Cardiac fibroblast (primary cell): ENCODE results near the gene BBX.

Experiments used
- DNase-seq, 2 donors: peaks; one replicate each; pipeline versions ENCODE4 v3.0.0 to v3.0.0-alpha.2; 2010; ENCODE audit warnings: low read depth in 2 of 2
- H3K4me3 ChIP-seq, 2 donors: replicated peaks in 1 of 2; 1 replicate in 1 of 2; 2 replicates in 1 of 2; pipeline ENCODE4 v1.5.1; 2011; ENCODE audit warnings: low read depth in 2 of 2, low read length in 2 of 2, mild to moderate bottlenecking in 2 of 2, moderate library complexity in 1 of 2
- TF ChIP-seq, protein P1 (sequence below): IDR thresholded peaks from one replicate; pipeline ENCODE4 v1.5.1; 2011; ENCODE audit warnings: low read depth, mild to moderate bottlenecking, low read length, inconsistent platforms

The BBX gene

DNA sequence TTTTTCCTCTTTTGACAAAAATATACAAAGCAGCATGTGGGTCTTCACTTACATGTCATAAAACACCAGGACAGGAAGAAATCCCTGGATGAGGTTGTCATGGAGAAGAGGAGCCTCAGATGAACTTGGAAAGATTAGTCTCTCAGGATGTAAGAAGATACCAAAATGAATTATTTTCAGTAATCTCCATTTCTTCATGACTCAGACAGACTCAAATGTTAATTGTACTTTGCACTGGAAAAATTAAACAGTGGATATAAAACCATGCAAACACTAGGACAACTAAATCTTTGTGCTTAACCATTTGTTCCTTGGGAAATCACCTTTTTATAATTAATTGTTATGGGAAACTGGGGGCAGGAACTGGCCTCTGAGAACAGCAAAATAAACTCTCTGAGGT, 331.1 kb downstream of the BBX start:
- H3K4me3 ChIP-seq, result no peak overlapping the region
- TF ChIP-seq, protein P1, sequence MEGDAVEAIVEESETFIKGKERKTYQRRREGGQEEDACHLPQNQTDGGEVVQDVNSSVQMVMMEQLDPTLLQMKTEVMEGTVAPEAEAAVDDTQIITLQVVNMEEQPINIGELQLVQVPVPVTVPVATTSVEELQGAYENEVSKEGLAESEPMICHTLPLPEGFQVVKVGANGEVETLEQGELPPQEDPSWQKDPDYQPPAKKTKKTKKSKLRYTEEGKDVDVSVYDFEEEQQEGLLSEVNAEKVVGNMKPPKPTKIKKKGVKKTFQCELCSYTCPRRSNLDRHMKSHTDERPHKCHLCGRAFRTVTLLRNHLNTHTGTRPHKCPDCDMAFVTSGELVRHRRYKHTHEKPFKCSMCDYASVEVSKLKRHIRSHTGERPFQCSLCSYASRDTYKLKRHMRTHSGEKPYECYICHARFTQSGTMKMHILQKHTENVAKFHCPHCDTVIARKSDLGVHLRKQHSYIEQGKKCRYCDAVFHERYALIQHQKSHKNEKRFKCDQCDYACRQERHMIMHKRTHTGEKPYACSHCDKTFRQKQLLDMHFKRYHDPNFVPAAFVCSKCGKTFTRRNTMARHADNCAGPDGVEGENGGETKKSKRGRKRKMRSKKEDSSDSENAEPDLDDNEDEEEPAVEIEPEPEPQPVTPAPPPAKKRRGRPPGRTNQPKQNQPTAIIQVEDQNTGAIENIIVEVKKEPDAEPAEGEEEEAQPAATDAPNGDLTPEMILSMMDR, result no peak
- no peak for DNase-seq

DNA sequence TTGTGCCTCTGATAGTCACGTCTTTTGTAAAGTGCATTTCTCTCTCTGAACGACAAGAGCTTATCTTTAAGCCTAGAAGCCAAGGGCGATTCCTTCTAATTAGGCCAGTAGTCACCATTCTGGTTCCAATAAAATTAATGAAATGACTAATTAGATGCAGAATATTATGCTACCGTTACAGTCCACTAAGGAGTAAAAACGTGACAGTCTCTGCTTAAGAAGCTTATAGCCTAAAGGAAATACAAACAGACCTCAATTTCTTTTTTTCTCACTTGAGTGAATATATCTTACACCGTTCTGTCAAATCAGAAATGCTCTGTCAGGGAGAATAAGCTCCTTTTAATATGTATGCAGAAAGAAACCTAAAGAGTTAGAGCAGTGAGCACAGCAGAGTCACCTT, 332.0 kb downstream of the BBX start:
- H3K4me3 ChIP-seq, result no peak overlapping the region
- TF ChIP-seq, protein P1, result no peak
- no peak for DNase-seq

DNA sequence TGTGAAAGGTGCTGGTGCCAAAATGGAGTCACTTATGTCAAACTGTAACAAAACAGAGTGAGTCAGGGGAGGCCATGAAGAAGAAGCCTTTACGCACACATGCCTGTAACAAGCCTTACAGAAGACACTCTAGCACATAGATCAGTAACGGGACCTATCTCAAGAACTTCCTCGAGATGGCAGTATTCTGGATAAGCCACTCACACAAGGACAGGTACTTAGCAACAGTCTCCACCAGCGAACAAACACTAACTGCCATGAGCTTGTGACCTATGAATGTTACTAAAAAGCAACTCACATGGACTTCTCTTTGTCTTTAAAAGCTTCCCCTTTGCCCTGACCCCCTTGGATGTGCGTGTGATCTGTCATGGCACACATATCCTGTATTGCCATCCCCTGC, 332.9 kb downstream of the BBX start:
- DNase-seq, result peak; percentile 43 to 49
- H3K4me3 ChIP-seq, result no peak overlapping the region
- TF ChIP-seq, protein P1, result peak; percentile 33

DNA sequence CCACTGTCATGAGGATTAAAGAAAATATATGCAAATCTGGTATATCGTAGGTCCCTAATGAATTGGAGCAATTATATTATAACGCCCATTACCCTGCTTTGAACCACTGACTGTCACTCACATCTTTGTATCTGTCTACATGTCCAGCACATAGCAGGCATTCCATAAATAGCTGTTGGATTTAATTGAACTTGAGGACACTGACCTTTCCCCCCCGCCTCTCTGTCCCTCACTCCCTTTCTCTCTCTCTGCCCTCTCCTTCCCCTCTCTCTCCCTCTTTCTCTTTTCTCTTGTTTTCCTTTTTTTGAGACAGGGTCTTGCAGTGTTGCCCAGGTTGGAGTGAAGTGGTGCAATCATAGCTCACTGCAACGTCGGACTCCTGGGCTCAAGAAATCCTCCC, 335.1 kb downstream of the BBX start:
- no peak overlapping the region for H3K4me3 ChIP-seq
- TF ChIP-seq, protein P1, result no peak

DNA sequence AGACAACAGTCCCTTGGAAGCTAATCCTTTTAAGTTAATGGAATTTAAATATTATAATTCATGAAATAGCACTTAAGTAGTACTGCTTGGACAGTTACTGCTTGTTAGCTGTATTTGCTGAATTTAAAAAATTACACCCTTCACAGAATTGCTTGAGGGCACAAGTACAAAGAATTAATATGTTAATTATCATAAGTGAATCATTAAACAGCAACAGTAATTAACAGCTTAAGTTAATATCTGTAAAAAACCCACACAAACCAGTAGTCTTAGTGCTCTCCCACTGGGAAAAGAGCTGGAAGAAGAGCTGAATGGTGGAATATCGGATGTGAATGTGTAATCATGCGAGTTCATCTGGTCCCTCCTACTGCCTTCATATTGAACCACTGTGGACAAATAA, 336.1 kb downstream of the BBX start:
- H3K4me3 ChIP-seq, result no peak overlapping the region
- DNase-seq, result no peak
- TF ChIP-seq, protein P1, result no peak

More for the DNA sequence above, 335.1 kb downstream of the BBX start:
- no peak for DNase-seq
